HG02870 (cell line): ENCODE results near the gene IL18BP.

Experiments used
- ATAC-seq: cut with Tn5 transposase; IDR thresholded peaks from one replicate; pipeline ENCODE4 v1.9.1; 2021; ENCODE audit warnings: mild to moderate bottlenecking, moderate library complexity; ENCODE audit not compliant: unreplicated experiment

The IL18BP gene

GRCh38 chr11:72010529-72011233 is 12.0 kb downstream of the IL18BP start:
- ATAC-seq: no peak

- no peak for ATAC-seq
These were observed 13.5 kb downstream of the IL18BP start for GRCh38 chr11:72012091-72012630.

- no peak for ATAC-seq
These were observed 14.4 kb downstream of the IL18BP start for GRCh38 chr11:72012897-72013721.

- no peak for ATAC-seq
These were observed 15.3 kb downstream of the IL18BP start for GRCh38 chr11:72013765-72014711.

GRCh38 chr11:72014761-72015320 is 16.1 kb downstream of the IL18BP start:
- no peak for ATAC-seq

- no peak for ATAC-seq
These were observed 16.9 kb downstream of the IL18BP start for GRCh38 chr11:72015511-72016061.

- no peak for ATAC-seq
These were observed 19.5 kb downstream of the IL18BP start for GRCh38 chr11:72018171-72018570.

- no peak for ATAC-seq
These were observed 24.6 kb downstream of the IL18BP start for GRCh38 chr11:72023335-72023734.

GRCh38 chr11:72024069-72024754 is 25.5 kb downstream of the IL18BP start:
- no peak for ATAC-seq

- ATAC-seq: no peak
These were observed 27.4 kb downstream of the IL18BP start for GRCh38 chr11:72026090-72026489.

- ATAC-seq: no peak
These were observed 31.9 kb downstream of the IL18BP start for GRCh38 chr11:72030472-72031045.

- no peak for ATAC-seq
These were observed 38.0 kb downstream of the IL18BP start for GRCh38 chr11:72036687-72037086.

GRCh38 chr11:72037554-72038311 is 39.0 kb downstream of the IL18BP start:
- ATAC-seq: no peak

GRCh38 chr11:72038491-72038890 is 39.8 kb downstream of the IL18BP start:
- no peak for ATAC-seq

GRCh38 chr11:72039031-72039855 is 40.5 kb downstream of the IL18BP start:
- no peak for ATAC-seq

- ATAC-seq: no peak
These were observed 41.2 kb downstream of the IL18BP start for GRCh38 chr11:72039856-72040401.
